ENCODE data around the gene FOSL1. TPM values are rescaled to one million over a fixed set of nuclear protein-coding genes. Genes with fewer than 3 reads are reported as not detected.

The FOSL1 gene
- total and polyA plus RNA-seq, 2 donors from 2014 or later, result 0.37 to 3.2 TPM

GRCh38 chr11:65884716-65885092 lies 15.5 kb downstream of the FOSL1 start:
- Histone ChIP-seq H3K9me3 (ENCODE audit: control insufficient read depth in 2 of 3, insufficient read depth in 1 of 3, low read length in 3 of 3) (no peaks in the 10 kb centered on the region), H3K27me3 (ENCODE audit: control insufficient read depth, insufficient read depth, low read length) (no peaks in the 10 kb centered on the region), H3K4me3 (ENCODE audit: low read length in 3 of 3) (no peak overlapping the region), H3K27ac (ENCODE audit: low read depth in 2 of 2, low read length in 2 of 2) (no peak overlapping the region), H3K36me3 (ENCODE audit: control insufficient read depth in 2 of 3, insufficient read depth in 3 of 3, low read length in 3 of 3) (peaks cover 4 to 12% (median 5%) of the 10 kb centered on the region in 3 donors), H3K9ac (ENCODE audit: low read length in 3 of 3) (no peak overlapping the region), H3K4me1 (ENCODE audit: control insufficient read depth in 2 of 3, insufficient read depth in 2 of 3, low read depth in 1 of 3, low read length in 3 of 3) (peaks cover 0 to 19% (median 8%) of the 10 kb centered on the region in 3 donors)
- DNase-seq (peak; percentile 65 to 91 (median 79)), FAIRE-seq (no peak)
- peak; percentile 100 for TF ChIP-seq CTCF (IDR thresholded peaks at IDR 0.05; ENCODE audit: borderline replicate concordance, extremely low read depth, insufficient read depth)
- intact Hi-C loops (cut with DNase I), result loop anchor here (10.0 kb wide), 1 partner anchor 100 kb away; no protein-coding TSS in a partner anchor

GRCh38 chr11:65883786-65884715 lies 16.1 kb downstream of the FOSL1 start:
- intact Hi-C loops (cut with DNase I), result loop anchor here (10.0 kb wide), 1 partner anchor 101 kb away; no protein-coding TSS in a partner anchor
- Histone ChIP-seq H3K4me1 (ENCODE audit: control insufficient read depth in 2 of 3, insufficient read depth in 2 of 3, low read depth in 1 of 3, low read length in 3 of 3) (peaks cover 0 to 15% (median 8%) of the 10 kb centered on the region in 3 donors), H3K9ac (ENCODE audit: low read length in 3 of 3) (no peak overlapping the region), H3K27ac (ENCODE audit: low read depth in 2 of 2, low read length in 2 of 2) (no peak overlapping the region), H3K9me3 (ENCODE audit: control insufficient read depth in 2 of 3, insufficient read depth in 1 of 3, low read length in 3 of 3) (no peaks in the 10 kb centered on the region), H3K36me3 (ENCODE audit: control insufficient read depth in 2 of 3, insufficient read depth in 3 of 3, low read length in 3 of 3) (peaks cover 4 to 12% (median 5%) of the 10 kb centered on the region in 3 donors), H3K27me3 (ENCODE audit: control insufficient read depth, insufficient read depth, low read length) (no peaks in the 10 kb centered on the region), H3K4me3 (ENCODE audit: low read length in 3 of 3) (no peak overlapping the region)
- FAIRE-seq (no peak), DNase-seq (peak in 2 of 5 donors; percentile 40 to 71)
- TF ChIP-seq CTCF (IDR thresholded peaks at IDR 0.05; ENCODE audit: borderline replicate concordance, extremely low read depth, insufficient read depth), result no peak

- FAIRE-seq, result no peak
- Histone ChIP-seq H3K4me1 (ENCODE audit: control insufficient read depth in 2 of 3, insufficient read depth in 2 of 3, low read depth in 1 of 3, low read length in 3 of 3) (peaks cover 0 to 10% (median 8%) of the 10 kb centered on the region in 3 donors), H3K9me3 (ENCODE audit: control insufficient read depth in 2 of 3, insufficient read depth in 1 of 3, low read length in 3 of 3) (no peaks in the 10 kb centered on the region), H3K9ac (ENCODE audit: low read length in 3 of 3) (no peak overlapping the region), H3K27ac (ENCODE audit: low read depth in 2 of 2, low read length in 2 of 2) (no peak overlapping the region), H3K4me3 (ENCODE audit: low read length in 3 of 3) (no peak overlapping the region), H3K36me3 (ENCODE audit: control insufficient read depth in 2 of 3, insufficient read depth in 3 of 3, low read length in 3 of 3) (peaks cover 4 to 12% (median 5%) of the 10 kb centered on the region in 3 donors), H3K27me3 (ENCODE audit: control insufficient read depth, insufficient read depth, low read length) (no peaks in the 10 kb centered on the region)
- DNase-seq, result peak in 2 of 5 donors; percentile 47 to 49
- no peak for TF ChIP-seq CTCF (IDR thresholded peaks at IDR 0.05; ENCODE audit: borderline replicate concordance, extremely low read depth, insufficient read depth)
- intact Hi-C loops (cut with DNase I), result loop anchor here (10.0 kb wide), 1 partner anchor 102 kb away; no protein-coding TSS in a partner anchor
Measured at GRCh38 chr11:65883058-65883761, 17.0 kb downstream of the FOSL1 start.
